ENCODE measurements around the gene SPRY2.

DNA sequence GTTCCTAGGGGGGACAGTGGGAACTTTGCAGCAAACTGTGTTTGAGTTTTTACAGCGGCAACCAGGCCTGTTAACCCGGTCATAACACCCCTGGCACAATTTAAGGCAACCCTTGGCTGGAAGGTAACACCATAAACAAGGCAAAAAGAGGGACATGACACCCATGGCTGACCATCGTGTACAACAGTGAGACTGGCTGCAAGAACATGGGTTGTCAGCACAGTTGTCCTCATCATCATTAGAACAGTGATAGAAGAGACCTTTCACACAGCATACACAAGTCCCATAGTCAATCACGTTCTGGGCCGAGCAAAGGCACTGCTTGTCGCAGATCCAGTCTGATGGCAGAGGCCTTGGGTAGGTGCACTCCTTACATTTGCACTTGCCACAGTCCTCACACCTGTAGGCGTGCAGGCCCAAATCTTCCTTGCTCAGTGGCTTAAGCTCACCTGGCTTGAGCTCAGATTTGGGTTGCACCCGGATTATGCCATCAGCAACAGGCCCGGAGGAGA, 4.1 kb downstream of the SPRY2 start:
- TF ChIP-seq, protein P1, sequence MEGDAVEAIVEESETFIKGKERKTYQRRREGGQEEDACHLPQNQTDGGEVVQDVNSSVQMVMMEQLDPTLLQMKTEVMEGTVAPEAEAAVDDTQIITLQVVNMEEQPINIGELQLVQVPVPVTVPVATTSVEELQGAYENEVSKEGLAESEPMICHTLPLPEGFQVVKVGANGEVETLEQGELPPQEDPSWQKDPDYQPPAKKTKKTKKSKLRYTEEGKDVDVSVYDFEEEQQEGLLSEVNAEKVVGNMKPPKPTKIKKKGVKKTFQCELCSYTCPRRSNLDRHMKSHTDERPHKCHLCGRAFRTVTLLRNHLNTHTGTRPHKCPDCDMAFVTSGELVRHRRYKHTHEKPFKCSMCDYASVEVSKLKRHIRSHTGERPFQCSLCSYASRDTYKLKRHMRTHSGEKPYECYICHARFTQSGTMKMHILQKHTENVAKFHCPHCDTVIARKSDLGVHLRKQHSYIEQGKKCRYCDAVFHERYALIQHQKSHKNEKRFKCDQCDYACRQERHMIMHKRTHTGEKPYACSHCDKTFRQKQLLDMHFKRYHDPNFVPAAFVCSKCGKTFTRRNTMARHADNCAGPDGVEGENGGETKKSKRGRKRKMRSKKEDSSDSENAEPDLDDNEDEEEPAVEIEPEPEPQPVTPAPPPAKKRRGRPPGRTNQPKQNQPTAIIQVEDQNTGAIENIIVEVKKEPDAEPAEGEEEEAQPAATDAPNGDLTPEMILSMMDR (IDR thresholded peaks at IDR 0.05; ENCODE audit: low read length) = no peak
- TF ChIP-seq EZH2 (optimal IDR thresholded peaks at IDR 0.05; ENCODE audit: low read depth, low read length) (no peak), EZH2phosphoT487 (IDR thresholded peaks at IDR 0.05; ENCODE audit: low read length) (no peak)
